Measurements from ENCODE around the gene PCK1. TPM values are rescaled to one million over a fixed set of nuclear protein-coding genes. Genes with fewer than 3 reads are reported as not detected.

Gene PCK1
- total RNA-seq, 1 experiment from 2014 or later, result not detected

DNA sequence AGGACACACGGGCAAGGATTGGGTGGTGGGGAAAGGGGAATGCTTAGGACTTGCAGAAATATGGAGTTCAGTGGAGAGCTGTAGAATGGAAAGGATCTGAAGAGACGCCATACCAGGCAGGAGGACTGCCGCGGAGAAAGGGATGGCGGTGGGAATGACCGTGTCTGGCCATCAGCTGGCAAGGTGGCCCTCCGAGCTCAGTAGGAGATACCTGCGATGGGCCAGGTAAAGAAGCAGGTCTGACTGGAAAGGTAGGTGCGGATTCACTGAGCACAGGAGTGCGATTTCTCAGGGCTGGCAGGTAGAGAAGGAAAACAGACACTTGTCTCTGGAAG lies 26.0 kb downstream of the PCK1 start:
- peaks cover 7% of the 10 kb centered on the region for H3K27me3 Mint-ChIP-seq (ENCODE audit: low read depth)
- H3K4me1 Mint-ChIP-seq, result peaks cover 10 to 33% of the 10 kb centered on the region in 2 experiments
- no CpG with 5 or more reads among the region's 10 CpGs for WGBS (ENCODE audit: extremely low coverage, insufficient read length, low lambda C conversion rate)

More for the DNA sequence above, 26.0 kb downstream of the PCK1 start:
- no peaks in the 10 kb centered on the region for H4K20me1 ChIP-seq (ENCODE audit: control insufficient read depth, insufficient read depth, insufficient read length)
- no peak overlapping the region for H3K23ac ChIP-seq (ENCODE audit: insufficient read length, low read depth, low read length)
- TF ChIP-seq, protein P1, sequence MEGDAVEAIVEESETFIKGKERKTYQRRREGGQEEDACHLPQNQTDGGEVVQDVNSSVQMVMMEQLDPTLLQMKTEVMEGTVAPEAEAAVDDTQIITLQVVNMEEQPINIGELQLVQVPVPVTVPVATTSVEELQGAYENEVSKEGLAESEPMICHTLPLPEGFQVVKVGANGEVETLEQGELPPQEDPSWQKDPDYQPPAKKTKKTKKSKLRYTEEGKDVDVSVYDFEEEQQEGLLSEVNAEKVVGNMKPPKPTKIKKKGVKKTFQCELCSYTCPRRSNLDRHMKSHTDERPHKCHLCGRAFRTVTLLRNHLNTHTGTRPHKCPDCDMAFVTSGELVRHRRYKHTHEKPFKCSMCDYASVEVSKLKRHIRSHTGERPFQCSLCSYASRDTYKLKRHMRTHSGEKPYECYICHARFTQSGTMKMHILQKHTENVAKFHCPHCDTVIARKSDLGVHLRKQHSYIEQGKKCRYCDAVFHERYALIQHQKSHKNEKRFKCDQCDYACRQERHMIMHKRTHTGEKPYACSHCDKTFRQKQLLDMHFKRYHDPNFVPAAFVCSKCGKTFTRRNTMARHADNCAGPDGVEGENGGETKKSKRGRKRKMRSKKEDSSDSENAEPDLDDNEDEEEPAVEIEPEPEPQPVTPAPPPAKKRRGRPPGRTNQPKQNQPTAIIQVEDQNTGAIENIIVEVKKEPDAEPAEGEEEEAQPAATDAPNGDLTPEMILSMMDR (conservative IDR thresholded peaks at IDR 0.05), result no peak
- no peaks in the 10 kb centered on the region for H3K79me2 ChIP-seq (ENCODE audit: insufficient read depth, low read length)
- no peak overlapping the region for H3K27ac ChIP-seq (ENCODE audit: insufficient read length, low read depth, low read length)
- Mint-ChIP-seq H3K27ac (no peak overlapping the region), H3K36me3 (ENCODE audit: insufficient read depth in 1 of 3, low read depth in 3 of 3) (no peaks in the 10 kb centered on the region), H3K9me3 (peaks cover 0 to 9% of the 10 kb centered on the region in 2 experiments; a peak in 3 of 5 replicates), H3K4me3 (no peak overlapping the region)
- no peak overlapping the region for H3K14ac ChIP-seq (ENCODE audit: insufficient read depth, low read length)
- no peak overlapping the region for H3K4ac ChIP-seq (ENCODE audit: low read depth, low read length)
- H2BK5ac ChIP-seq (ENCODE audit: insufficient read length, low read length), result no peak overlapping the region
- H2BK15ac ChIP-seq (ENCODE audit: low read depth, low read length), result no peak overlapping the region
- no peak overlapping the region for H2AK5ac ChIP-seq (ENCODE audit: insufficient read length, low read length)
- H3K79me1 ChIP-seq (ENCODE audit: insufficient read depth, low read depth, low read length, poor library complexity, severe bottlenecking), result no peaks in the 10 kb centered on the region
- no peak overlapping the region for H3K18ac ChIP-seq (ENCODE audit: insufficient read length, low read depth, low read length)
- no peaks in the 10 kb centered on the region for H3K4me1 ChIP-seq (ENCODE audit: insufficient read depth, low read length)
- no peak overlapping the region for H4K91ac ChIP-seq (ENCODE audit: insufficient read length, low read depth, low read length)
- no peak for DNase-seq
- no peaks in the 10 kb centered on the region for H3K23me2 ChIP-seq (ENCODE audit: insufficient read length, low read depth, low read length, poor library complexity, severe bottlenecking)
- no peak overlapping the region for H2BK20ac ChIP-seq (ENCODE audit: low read depth, low read length, poor library complexity, severe bottlenecking)
- H2AFZ ChIP-seq (ENCODE audit: low read length), result no peak overlapping the region
- H3K4me2 ChIP-seq (ENCODE audit: insufficient read depth, insufficient read length, low read length), result no peak overlapping the region
- no peaks in the 10 kb centered on the region for H3K9me3 ChIP-seq (ENCODE audit: control insufficient read depth, low read depth, low read length)
- no peak overlapping the region for H2BK12ac ChIP-seq (ENCODE audit: insufficient read length, low read depth, low read length)
- no peak overlapping the region for H4K8ac ChIP-seq (replicated peaks; ENCODE audit: insufficient read length, low read depth, low read length)
- H3T11ph ChIP-seq (ENCODE audit: low read length), result no peak overlapping the region
- H2BK120ac ChIP-seq (ENCODE audit: low read depth, low read length, poor library complexity, severe bottlenecking), result no peak overlapping the region
- H3K27me3 ChIP-seq (ENCODE audit: insufficient read depth, low read length), result no peaks in the 10 kb centered on the region
- H4K5ac ChIP-seq (ENCODE audit: insufficient read length, low read depth, low read length), result no peak overlapping the region
- no peak overlapping the region for H3K9ac ChIP-seq (ENCODE audit: extremely low read depth, insufficient read length, low read length)
- H3K56ac ChIP-seq (ENCODE audit: insufficient read length, low read depth, low read length), result no peak overlapping the region

All from H9 (cell line).